Measurements from ENCODE around the gene KLF15.
A peak's percentile ranks its signal among the peaks of the same experiment; 100 is the strongest.

KLF15 gene

GRCh38 chr3:126357295-126358037 lies at the start of gene KLF15:
Gene KLF15, minus strand, starts transcription at chr3:126357408. Its CDS starts 4,486 bp downstream, at chr3:126352922.
- DNase-seq (ENCODE audit: low read depth in 2 of 3, low spot score in 2 of 3), result peak; percentile 48 to 69 (median 58)

GRCh38 chr3:126406389-126407296 lies 49.4 kb upstream of the KLF15 start:
- DNase-seq (ENCODE audit: low read depth in 2 of 3, low spot score in 2 of 3), result no peak

GRCh38 chr3:126402666-126403302 lies 45.6 kb upstream of the KLF15 start:
- no peak for DNase-seq (ENCODE audit: low read depth in 2 of 3, low spot score in 2 of 3)

- no peak for DNase-seq (ENCODE audit: low read depth in 2 of 3, low spot score in 2 of 3)
These were observed 45.0 kb upstream of the KLF15 start for GRCh38 chr3:126402178-126402577.

GRCh38 chr3:126401611-126402160 lies 44.5 kb upstream of the KLF15 start:
- DNase-seq (ENCODE audit: low read depth in 2 of 3, low spot score in 2 of 3), result no peak

GRCh38 chr3:126399756-126400155 lies 42.5 kb upstream of the KLF15 start:
- no peak for DNase-seq (ENCODE audit: low read depth in 2 of 3, low spot score in 2 of 3)

- DNase-seq (ENCODE audit: low read depth in 2 of 3, low spot score in 2 of 3), result no peak
These were observed 42.1 kb upstream of the KLF15 start for GRCh38 chr3:126399351-126399735.

- DNase-seq (ENCODE audit: low read depth in 2 of 3, low spot score in 2 of 3), result no peak
These were observed 41.5 kb upstream of the KLF15 start for GRCh38 chr3:126398423-126399350.

- DNase-seq (ENCODE audit: low read depth in 2 of 3, low spot score in 2 of 3), result no peak
These were observed 40.6 kb upstream of the KLF15 start for GRCh38 chr3:126397610-126398422.

- DNase-seq (ENCODE audit: low read depth in 2 of 3, low spot score in 2 of 3), result no peak
These were observed 39.3 kb upstream of the KLF15 start for GRCh38 chr3:126396536-126396935.

- no peak for DNase-seq (ENCODE audit: low read depth in 2 of 3, low spot score in 2 of 3)
These were observed 38.8 kb upstream of the KLF15 start for GRCh38 chr3:126395846-126396513.

GRCh38 chr3:126394977-126395321 lies 37.7 kb upstream of the KLF15 start:
- DNase-seq (ENCODE audit: low read depth in 2 of 3, low spot score in 2 of 3), result no peak

- no peak for DNase-seq (ENCODE audit: low read depth in 2 of 3, low spot score in 2 of 3)
These were observed 37.2 kb upstream of the KLF15 start, which contains the start of gene CFAP100 for GRCh38 chr3:126394179-126394976. Gene CFAP100, plus strand, starts transcription at chr3:126394909. Its CDS starts 1,092 bp downstream, at chr3:126396001.

- DNase-seq (ENCODE audit: low read depth in 2 of 3, low spot score in 2 of 3), result no peak
These were observed 36.4 kb upstream of the KLF15 start for GRCh38 chr3:126393563-126393962.

- no peak for DNase-seq (ENCODE audit: low read depth in 2 of 3, low spot score in 2 of 3)
These were observed 35.0 kb upstream of the KLF15 start for GRCh38 chr3:126392246-126392645.

- no peak for DNase-seq (ENCODE audit: low read depth in 2 of 3, low spot score in 2 of 3)
These were observed 34.4 kb upstream of the KLF15 start for GRCh38 chr3:126391631-126392030.

GRCh38 chr3:126390751-126391150 lies 33.5 kb upstream of the KLF15 start:
- no peak for DNase-seq (ENCODE audit: low read depth in 2 of 3, low spot score in 2 of 3)

GRCh38 chr3:126390201-126390600 lies 33.0 kb upstream of the KLF15 start:
- DNase-seq (ENCODE audit: low read depth in 2 of 3, low spot score in 2 of 3), result no peak
